Loucy (cell line): ENCODE results near the gene WDR37.

Experiments used
- H2AFZ ChIP-seq: fragments of 200-600 bp; sonication (generic); 2 replicates; pipeline ENCODE4 v1.6.0; 2016; ENCODE audit warnings: antibody characterized with exemption, mild to moderate bottlenecking, low read length, moderate library complexity
- H3F3A ChIP-seq: fragments of 200-600 bp; 2 replicates; pipeline ENCODE4 v1.6.0; 2016; ENCODE audit warnings: antibody characterized with exemption, low read depth, mild to moderate bottlenecking
- H3K27me3 ChIP-seq: fragments of 200-600 bp; sonication (generic); 2 replicates; pipeline ENCODE4 v1.6.1; 2014; ENCODE audit warnings: low read length, mild to moderate bottlenecking; ENCODE audit not compliant: insufficient read depth, poor library complexity, severe bottlenecking
- H3K36me3 ChIP-seq: fragments of 200-600 bp; sonication (generic); 2 replicates; pipeline ENCODE4 v1.6.1; 2016; ENCODE audit warnings: low read length; ENCODE audit not compliant: insufficient read depth
- H3K4me1 ChIP-seq: fragments of 200-600 bp; sonication (generic); 2 replicates; pipeline ENCODE4 v1.5.1; 2014; ENCODE audit warnings: low read length, mild to moderate bottlenecking; ENCODE audit not compliant: insufficient read depth, poor library complexity, severe bottlenecking
- H3K4me2 ChIP-seq: fragments of 200-600 bp; sonication (generic); 2 replicates; pipeline ENCODE4 v1.6.0; 2014; ENCODE audit warnings: antibody characterized with exemption, low read length, low read depth, mild to moderate bottlenecking; ENCODE audit not compliant: poor library complexity, severe bottlenecking
- H3K4me3 ChIP-seq: fragments of 200-600 bp; sonication (generic); 2 replicates; pipeline ENCODE4 v1.5.1; 2014; ENCODE audit warnings: low read length, mild to moderate bottlenecking, mixed read lengths; ENCODE audit not compliant: poor library complexity, severe bottlenecking
- H3K79me2 ChIP-seq: fragments of 200-600 bp; sonication (generic); 2 replicates; pipeline ENCODE4 v1.6.1; 2014; ENCODE audit warnings: low read length; ENCODE audit not compliant: insufficient read depth
- H3K9ac ChIP-seq: fragments of 200-600 bp; sonication (generic); 2 replicates; pipeline ENCODE4 v1.6.0; 2014; ENCODE audit warnings: mild to moderate bottlenecking, low read depth, low read length, moderate library complexity; ENCODE audit not compliant: poor library complexity, severe bottlenecking
- H3K9me2 ChIP-seq: fragments of 200-600 bp; sonication (generic); replicated peaks from 2 replicates; pipeline ENCODE4 v1.6.1; 2016; ENCODE audit warnings: low read depth, low read length, mixed read lengths
- H3K9me3 ChIP-seq: fragments of 200-600 bp; sonication (generic); 2 replicates; pipeline ENCODE4 v1.6.1; 2014; ENCODE audit warnings: mild to moderate bottlenecking, antibody characterized with exemption, low read length, low read depth; ENCODE audit not compliant: insufficient read depth
- H4K20me1 ChIP-seq: fragments of 200-600 bp; sonication (generic); 2 replicates; pipeline ENCODE4 v1.6.0; 2014; ENCODE audit warnings: antibody characterized with exemption, low read length, mild to moderate bottlenecking; ENCODE audit not compliant: insufficient read depth, poor library complexity, severe bottlenecking
- EZH2phosphoT487 ChIP-seq: fragments of 200-600 bp; IDR thresholded peaks from 2 replicates; pipeline ENCODE4 v1.6.1; 2018; ENCODE audit warnings: antibody characterized with exemption, mild to moderate bottlenecking, moderate library complexity, borderline replicate concordance
- TF ChIP-seq, protein P1 (sequence below): fragments of 200-600 bp; sonication (generic); conservative IDR thresholded peaks from 2 replicates; pipeline ENCODE4 v1.5.1; 2014; ENCODE audit warnings: mild to moderate bottlenecking, antibody characterized with exemption, low read length

WDR37 gene

DNA sequence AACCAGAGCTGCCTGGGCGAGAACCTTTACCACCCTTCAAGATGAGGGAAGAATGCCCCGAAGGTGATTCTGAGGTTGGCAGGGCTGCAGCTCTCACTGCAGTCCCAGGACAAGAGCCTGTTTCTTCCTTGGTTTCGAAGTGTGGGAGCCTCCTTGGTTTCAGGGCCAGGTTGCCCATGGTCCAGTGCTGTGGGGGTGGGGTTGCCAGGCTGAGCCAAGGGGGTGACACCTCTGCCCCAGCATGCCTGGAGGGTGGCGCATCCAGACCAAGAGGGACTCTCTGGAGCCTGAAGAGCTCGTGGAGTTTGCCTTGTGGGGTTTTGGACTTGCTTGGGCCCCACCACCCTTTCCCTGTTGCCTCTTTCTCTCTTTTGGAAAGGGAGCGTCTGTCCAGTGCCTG is 41.3 kb downstream of the WDR37 start:
- H3K9me2 ChIP-seq, result no peaks in the 10 kb centered on the region
- H3K36me3 ChIP-seq, result peaks cover 79% of the 10 kb centered on the region; the same call in 1 of the 2 replicates
- TF ChIP-seq EZH2phosphoT487, result no peak
- TF ChIP-seq, protein P1, sequence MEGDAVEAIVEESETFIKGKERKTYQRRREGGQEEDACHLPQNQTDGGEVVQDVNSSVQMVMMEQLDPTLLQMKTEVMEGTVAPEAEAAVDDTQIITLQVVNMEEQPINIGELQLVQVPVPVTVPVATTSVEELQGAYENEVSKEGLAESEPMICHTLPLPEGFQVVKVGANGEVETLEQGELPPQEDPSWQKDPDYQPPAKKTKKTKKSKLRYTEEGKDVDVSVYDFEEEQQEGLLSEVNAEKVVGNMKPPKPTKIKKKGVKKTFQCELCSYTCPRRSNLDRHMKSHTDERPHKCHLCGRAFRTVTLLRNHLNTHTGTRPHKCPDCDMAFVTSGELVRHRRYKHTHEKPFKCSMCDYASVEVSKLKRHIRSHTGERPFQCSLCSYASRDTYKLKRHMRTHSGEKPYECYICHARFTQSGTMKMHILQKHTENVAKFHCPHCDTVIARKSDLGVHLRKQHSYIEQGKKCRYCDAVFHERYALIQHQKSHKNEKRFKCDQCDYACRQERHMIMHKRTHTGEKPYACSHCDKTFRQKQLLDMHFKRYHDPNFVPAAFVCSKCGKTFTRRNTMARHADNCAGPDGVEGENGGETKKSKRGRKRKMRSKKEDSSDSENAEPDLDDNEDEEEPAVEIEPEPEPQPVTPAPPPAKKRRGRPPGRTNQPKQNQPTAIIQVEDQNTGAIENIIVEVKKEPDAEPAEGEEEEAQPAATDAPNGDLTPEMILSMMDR, result no peak
- no peaks in the 10 kb centered on the region for H3K9me3 ChIP-seq
- no peak overlapping the region for H3K4me2 ChIP-seq
- no peaks in the 10 kb centered on the region for H3K27me3 ChIP-seq
- H3K9ac ChIP-seq, result no peak overlapping the region
- H3F3A ChIP-seq, result no peaks in the 10 kb centered on the region
- H3K4me1 ChIP-seq, result no peaks in the 10 kb centered on the region
- no peaks in the 10 kb centered on the region for H4K20me1 ChIP-seq
- no peak overlapping the region for H2AFZ ChIP-seq
- H3K4me3 ChIP-seq, result no peak overlapping the region
- peaks cover 11% of the 10 kb centered on the region; the same call in 1 of the 2 replicates for H3K79me2 ChIP-seq

GRCh38 chr10:1100143-1100542 is 44.0 kb downstream of the WDR37 start:
- H3F3A ChIP-seq, result no peaks in the 10 kb centered on the region
- no peak overlapping the region for H3K4me3 ChIP-seq
- TF ChIP-seq, protein P1, result no peak
- TF ChIP-seq EZH2phosphoT487, result no peak
- H4K20me1 ChIP-seq, result no peaks in the 10 kb centered on the region
- H3K9ac ChIP-seq, result no peak overlapping the region
- H3K9me2 ChIP-seq, result no peaks in the 10 kb centered on the region
- no peaks in the 10 kb centered on the region for H3K4me1 ChIP-seq
- peaks cover 81% of the 10 kb centered on the region; the same call in 1 of the 2 replicates for H3K36me3 ChIP-seq
- H3K9me3 ChIP-seq, result no peaks in the 10 kb centered on the region
- H3K79me2 ChIP-seq, result peaks cover 14% of the 10 kb centered on the region; the same call in 1 of the 2 replicates
- H2AFZ ChIP-seq, result no peak overlapping the region
- H3K27me3 ChIP-seq, result no peaks in the 10 kb centered on the region
- no peak overlapping the region for H3K4me2 ChIP-seq

GRCh38 chr10:1100691-1101368 is 44.6 kb downstream of the WDR37 start:
- Histone ChIP-seq H3K4me1 (no peaks in the 10 kb centered on the region), H3K4me2 (no peak overlapping the region), H2AFZ (no peak overlapping the region), H4K20me1 (no peaks in the 10 kb centered on the region), H3K9ac (no peak overlapping the region), H3K4me3 (no peak overlapping the region), H3K79me2 (peaks cover 14% of the 10 kb centered on the region; the same call in 1 of the 2 replicates), H3K36me3 (peaks cover 79% of the 10 kb centered on the region; the same call in 1 of the 2 replicates), H3K9me3 (no peaks in the 10 kb centered on the region), H3K9me2 (no peaks in the 10 kb centered on the region), H3F3A (no peaks in the 10 kb centered on the region), H3K27me3 (no peaks in the 10 kb centered on the region)
- no peak for TF ChIP-seq EZH2phosphoT487
- TF ChIP-seq, protein P1, result no peak; the same call in 1 of the 2 replicates
